ENCODE measurements around the gene CBR1.

The CBR1 gene

DNA sequence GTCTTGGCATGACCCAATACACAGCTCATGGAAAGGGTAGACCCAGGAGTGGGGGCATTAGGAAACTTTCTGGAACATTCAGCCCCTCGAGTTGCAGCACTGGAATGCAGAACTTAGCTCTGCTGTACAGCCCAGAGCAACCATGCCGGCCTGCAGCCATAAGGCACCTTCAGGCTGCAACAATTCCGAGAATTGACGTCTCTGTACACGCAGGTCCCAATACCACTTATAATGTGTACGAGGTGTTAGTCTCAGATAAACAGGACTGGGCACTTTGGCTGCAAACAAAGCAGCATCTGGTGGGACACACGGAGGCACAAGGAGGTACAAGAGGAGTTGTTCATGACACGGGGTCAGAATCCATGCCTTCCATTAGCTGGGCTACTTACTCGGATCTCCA is 7.9 kb downstream of the CBR1 start:
- TF ChIP-seq, protein P1, sequence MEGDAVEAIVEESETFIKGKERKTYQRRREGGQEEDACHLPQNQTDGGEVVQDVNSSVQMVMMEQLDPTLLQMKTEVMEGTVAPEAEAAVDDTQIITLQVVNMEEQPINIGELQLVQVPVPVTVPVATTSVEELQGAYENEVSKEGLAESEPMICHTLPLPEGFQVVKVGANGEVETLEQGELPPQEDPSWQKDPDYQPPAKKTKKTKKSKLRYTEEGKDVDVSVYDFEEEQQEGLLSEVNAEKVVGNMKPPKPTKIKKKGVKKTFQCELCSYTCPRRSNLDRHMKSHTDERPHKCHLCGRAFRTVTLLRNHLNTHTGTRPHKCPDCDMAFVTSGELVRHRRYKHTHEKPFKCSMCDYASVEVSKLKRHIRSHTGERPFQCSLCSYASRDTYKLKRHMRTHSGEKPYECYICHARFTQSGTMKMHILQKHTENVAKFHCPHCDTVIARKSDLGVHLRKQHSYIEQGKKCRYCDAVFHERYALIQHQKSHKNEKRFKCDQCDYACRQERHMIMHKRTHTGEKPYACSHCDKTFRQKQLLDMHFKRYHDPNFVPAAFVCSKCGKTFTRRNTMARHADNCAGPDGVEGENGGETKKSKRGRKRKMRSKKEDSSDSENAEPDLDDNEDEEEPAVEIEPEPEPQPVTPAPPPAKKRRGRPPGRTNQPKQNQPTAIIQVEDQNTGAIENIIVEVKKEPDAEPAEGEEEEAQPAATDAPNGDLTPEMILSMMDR (IDR thresholded peaks at IDR 0.05; ENCODE audit: extremely low read depth, insufficient read depth, missing control alignments): no peak
- DNase-seq (ENCODE audit: low spot score): no peak
- in situ Hi-C loops (cut with MboI; ENCODE audit: low pct_unique_long_range_greater_than_20kb, low sequenced_read_pairs, unreplicated experiment): no loop called here

DNA sequence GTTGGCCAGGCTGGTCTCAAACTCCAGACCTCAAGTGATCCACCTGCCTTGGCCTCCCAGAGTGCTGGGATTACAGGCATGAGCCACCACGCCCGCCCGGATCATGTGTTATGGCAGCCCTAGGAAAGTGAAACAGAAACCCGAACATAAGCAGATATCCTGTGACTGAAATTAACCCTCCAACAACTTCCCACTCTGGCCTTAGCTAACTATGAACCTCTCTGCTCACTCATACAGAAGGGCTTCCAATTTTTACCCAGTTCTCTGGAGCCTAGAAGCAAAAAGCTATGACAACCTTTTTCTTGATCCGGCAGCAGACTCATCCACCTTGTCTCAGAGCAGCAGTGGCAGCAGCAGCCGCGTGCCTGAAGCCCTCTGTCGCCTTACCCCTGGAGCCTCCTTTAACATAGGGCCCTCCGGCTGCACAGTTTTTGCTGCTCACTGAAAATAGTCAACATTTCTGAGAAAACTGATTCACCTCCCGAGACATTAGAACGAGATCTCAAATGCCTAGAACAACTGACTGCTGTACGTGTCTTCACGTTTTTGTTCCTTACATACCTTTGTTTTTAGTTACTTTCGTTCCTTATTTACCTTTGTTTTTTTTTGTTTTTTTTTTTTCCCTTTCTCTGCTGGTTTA is 9.3 kb downstream of the CBR1 start:
- DNase-seq (ENCODE audit: low spot score): no peak
- TF ChIP-seq, protein P1 (IDR thresholded peaks at IDR 0.05; ENCODE audit: extremely low read depth, insufficient read depth, missing control alignments): no peak
- in situ Hi-C loops (cut with MboI; ENCODE audit: low pct_unique_long_range_greater_than_20kb, low sequenced_read_pairs, unreplicated experiment): no loop called here

DNA sequence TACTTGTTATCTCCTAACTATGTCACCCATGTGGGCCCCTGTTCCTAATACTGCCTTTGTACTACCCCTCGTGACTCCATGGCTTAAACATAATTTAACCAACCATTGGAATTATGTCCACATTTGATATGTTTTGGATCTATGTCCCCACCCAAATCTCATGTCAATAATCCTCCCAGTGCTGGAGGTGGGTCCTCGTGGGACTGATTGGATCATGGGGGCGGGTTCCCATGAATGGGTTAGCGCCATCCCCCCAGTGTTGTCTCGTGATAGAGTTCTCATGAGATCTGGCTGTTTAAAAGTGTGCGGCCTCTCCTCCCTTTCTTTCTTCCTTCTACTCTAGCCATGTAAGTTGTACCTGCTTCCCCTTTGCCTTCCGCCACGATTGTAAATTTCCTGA is 9.8 kb downstream of the CBR1 start:
- in situ Hi-C loops (cut with MboI; ENCODE audit: low pct_unique_long_range_greater_than_20kb, low sequenced_read_pairs, unreplicated experiment): no loop called here
- DNase-seq (ENCODE audit: low spot score): no peak
- TF ChIP-seq, protein P1 (IDR thresholded peaks at IDR 0.05; ENCODE audit: extremely low read depth, insufficient read depth, missing control alignments): no peak

DNA sequence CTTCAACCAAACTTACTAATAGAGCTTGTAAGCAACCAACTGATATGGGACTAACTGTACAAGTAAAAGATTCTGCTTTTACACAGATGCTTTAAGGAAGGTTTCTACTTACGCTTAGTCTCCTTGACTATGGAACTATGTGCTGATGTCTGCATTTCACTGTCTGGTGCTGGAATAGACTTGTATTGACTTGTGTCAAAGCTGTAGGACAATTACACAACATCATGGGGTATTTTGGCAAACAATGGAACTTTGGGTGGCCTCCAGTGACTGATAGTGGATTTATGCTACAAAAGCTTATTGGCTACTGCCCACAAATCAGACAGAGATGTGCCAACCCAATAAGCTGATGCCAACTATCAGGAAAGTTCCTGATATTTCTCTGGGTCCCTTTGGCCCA is 10.6 kb downstream of the CBR1 start:
- TF ChIP-seq, protein P1 (IDR thresholded peaks at IDR 0.05; ENCODE audit: extremely low read depth, insufficient read depth, missing control alignments): no peak

DNA sequence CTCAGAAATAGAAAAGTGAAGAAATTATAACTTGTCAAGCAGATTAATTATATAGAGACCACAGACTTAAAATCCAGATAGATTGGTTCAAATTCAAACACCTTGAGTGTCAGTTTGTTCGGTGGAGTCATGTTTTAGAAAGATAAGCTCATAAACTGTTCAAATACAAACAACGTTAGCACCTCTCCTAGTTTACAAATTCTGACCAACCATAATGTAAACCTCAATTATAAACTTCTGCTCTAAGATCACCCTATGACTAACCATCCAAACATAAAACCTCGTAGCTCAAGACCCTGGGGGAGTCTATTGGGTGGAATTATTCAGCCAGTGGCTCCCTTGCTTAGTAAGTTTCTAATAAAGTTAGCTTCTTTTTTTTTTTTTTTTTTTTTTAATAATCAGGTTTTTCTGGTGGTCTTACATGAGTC is 12.4 kb downstream of the CBR1 start:
- TF ChIP-seq, protein P1 (IDR thresholded peaks at IDR 0.05; ENCODE audit: extremely low read depth, insufficient read depth, missing control alignments): no peak
- in situ Hi-C loops (cut with MboI; ENCODE audit: low pct_unique_long_range_greater_than_20kb, low sequenced_read_pairs, unreplicated experiment): no loop called here
- DNase-seq (ENCODE audit: low spot score): no peak

More for the DNA sequence above, 10.6 kb downstream of the CBR1 start:
- no peak for DNase-seq (ENCODE audit: low spot score)
- in situ Hi-C loops (cut with MboI; ENCODE audit: low pct_unique_long_range_greater_than_20kb, low sequenced_read_pairs, unreplicated experiment): no loop called here

DNA sequence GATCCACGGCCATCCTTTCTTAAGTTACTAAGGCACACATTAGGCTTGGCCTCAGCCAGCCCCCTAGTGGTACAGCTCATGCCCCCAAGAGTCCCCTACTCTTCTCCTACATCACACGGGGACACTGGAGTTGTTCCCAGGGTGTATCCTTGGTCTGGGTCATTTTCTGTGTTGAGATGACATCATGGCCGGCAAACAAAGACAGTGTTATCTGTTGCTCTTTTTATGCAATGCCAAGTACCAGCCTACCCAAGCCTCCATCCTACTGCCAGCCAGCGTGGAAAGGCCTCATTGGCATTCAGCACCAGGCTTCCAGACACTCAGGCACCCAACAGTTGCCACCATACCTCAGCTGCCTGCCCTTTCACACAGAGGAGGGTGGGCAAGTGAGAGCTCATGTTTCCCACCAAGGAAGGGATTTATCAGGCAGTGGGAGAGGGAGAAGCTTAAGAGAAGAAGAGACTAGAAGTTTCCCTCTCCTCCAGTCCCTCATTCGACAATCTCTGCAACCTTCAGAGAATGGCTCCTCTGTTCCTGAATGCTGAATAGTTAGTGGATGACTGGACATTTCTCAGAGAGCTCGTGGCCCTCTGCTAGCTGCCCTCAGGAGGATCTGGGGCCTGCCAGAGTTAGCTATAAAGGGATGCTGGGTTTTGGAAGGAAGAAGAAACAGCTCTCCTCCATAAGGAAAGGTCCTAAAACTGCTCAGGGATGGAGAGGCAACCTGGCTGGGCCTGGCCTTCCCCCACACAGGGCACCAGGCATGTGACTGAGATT is 17.7 kb downstream of the CBR1 start:
- no peak for DNase-seq (ENCODE audit: low spot score)
- in situ Hi-C loops (cut with MboI; ENCODE audit: low pct_unique_long_range_greater_than_20kb, low sequenced_read_pairs, unreplicated experiment): no loop called here
- TF ChIP-seq, protein P1 (IDR thresholded peaks at IDR 0.05; ENCODE audit: extremely low read depth, insufficient read depth, missing control alignments): no peak

All from GM13977 (cell line).